ENCODE measurements around the gene GXYLT1. TPM values are rescaled to one million over a fixed set of nuclear protein-coding genes. Genes with fewer than 3 reads are reported as not detected.

Gene GXYLT1
- total and polyA plus RNA-seq, 9 donors, result 3.8 to 15.4 (median 11.7) TPM

DNA sequence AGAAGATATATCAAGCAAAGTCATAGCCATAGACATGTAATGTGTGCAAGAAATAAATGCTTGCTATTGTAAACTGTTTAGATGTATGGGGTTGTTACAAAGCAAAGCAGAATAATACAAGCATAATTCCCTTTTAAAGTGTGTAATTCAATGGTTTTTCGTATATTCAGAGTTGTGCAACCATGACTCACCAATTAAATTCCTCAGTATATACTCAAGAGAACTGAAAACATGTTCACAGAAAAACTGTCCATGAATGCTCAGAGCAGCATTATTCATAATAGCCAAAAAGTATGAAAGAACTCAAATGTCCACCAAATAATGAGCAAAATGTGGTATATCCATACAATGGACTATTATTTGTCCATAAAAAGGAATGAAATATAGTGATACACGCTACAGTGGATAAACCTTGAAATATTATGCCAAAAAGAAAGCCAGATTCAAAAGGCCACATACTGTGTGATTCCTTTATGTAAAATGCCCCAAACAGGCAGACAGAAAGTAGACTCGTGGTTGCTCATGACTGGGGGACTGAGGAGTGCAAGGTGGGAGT is 9.3 kb downstream of the GXYLT1 start:
- intact Hi-C loops (cut with DNase I), result no loop called here
- H3K27ac ChIP-seq, result no peak overlapping the region
- H3K4me1 ChIP-seq (ENCODE audit: insufficient read depth), result peaks cover 1% of the 10 kb centered on the region
- WGBS, 3 donors, result 88 to 94% (median 90%) methylated on average over 3 of the region's 3 CpGs
- no peak overlapping the region for H3K4me3 ChIP-seq
- TF ChIP-seq POLR2A (IDR thresholded peaks at IDR 0.05) (no peak), EP300 (IDR thresholded peaks at IDR 0.05) (no peak)
- TF ChIP-seq, protein P1, sequence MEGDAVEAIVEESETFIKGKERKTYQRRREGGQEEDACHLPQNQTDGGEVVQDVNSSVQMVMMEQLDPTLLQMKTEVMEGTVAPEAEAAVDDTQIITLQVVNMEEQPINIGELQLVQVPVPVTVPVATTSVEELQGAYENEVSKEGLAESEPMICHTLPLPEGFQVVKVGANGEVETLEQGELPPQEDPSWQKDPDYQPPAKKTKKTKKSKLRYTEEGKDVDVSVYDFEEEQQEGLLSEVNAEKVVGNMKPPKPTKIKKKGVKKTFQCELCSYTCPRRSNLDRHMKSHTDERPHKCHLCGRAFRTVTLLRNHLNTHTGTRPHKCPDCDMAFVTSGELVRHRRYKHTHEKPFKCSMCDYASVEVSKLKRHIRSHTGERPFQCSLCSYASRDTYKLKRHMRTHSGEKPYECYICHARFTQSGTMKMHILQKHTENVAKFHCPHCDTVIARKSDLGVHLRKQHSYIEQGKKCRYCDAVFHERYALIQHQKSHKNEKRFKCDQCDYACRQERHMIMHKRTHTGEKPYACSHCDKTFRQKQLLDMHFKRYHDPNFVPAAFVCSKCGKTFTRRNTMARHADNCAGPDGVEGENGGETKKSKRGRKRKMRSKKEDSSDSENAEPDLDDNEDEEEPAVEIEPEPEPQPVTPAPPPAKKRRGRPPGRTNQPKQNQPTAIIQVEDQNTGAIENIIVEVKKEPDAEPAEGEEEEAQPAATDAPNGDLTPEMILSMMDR (IDR thresholded peaks at IDR 0.05), result no peak
- no peak for DNase-seq
- no peaks in the 10 kb centered on the region for H3K9me3 ChIP-seq
- no peaks in the 10 kb centered on the region for H3K36me3 ChIP-seq
- no peaks in the 10 kb centered on the region for H3K27me3 ChIP-seq

DNA sequence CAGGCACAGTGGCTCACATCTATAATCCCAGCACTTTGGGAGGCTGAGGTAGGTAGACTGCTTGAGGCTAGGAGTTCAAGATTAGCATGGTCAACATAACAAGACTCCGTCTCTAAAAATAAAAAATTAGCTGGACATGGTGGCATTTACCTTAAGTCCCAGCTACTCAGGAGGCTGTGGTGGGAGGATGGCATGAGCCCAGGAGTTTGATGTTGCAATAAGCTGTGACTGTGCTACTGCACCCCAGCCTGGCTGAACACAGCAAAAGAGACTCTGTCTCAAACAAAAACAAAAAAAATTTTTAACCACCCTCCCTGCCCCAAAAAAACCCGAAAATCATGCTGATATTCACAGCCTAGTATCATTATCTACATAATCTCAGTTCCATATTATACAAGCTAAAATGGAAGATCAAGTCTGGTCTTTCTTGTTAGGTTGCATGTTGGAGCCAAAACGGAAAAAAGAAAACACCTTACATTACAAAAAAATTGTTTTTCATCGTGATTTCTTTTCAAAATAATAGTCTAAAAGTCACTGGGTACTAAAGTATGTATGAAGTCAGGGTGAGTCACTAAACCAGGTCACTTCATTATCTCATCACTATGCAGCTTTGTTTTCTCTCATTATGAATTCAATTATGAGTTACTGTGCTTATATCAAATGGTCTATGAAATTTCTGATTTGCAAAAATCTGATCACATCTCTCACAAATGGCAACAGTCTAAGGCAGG is 13.8 kb downstream of the GXYLT1 start:
- H3K4me3 ChIP-seq, result no peak overlapping the region
- intact Hi-C loops (cut with DNase I), result loop anchor here in 2 of 4 donors (5.0 kb wide), 1 partner anchor 201 kb away; no protein-coding TSS in a partner anchor

DNA sequence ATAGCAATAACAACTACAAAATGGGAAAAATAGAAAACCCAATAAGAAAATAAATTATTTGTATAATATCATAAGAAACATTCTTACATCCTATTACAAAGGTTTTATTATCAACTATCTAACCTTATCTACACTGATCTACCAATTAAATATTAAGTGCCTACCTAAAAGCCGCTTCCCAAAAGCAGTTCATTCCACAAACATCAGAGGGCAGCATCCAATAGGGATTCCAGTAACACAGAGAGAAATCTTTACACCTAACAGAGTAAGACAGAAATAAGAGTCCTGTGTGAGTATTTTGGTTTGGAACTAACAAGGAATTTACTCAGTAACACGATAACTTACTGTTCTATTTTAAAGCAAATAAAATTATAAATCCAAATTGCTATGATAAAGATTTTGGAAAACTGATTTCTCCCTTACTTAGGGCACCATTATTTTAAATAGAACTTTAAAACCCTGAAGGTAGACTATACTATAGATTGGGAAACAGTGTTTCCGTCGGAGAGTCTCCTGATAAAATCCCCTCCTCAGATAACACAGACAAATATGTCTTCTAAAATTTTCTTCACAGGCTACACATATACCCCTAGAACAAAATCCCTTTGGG is 15.0 kb downstream of the GXYLT1 start:
- Histone ChIP-seq H3K36me3 (no peaks in the 10 kb centered on the region), H3K9me3 (no peaks in the 10 kb centered on the region), H3K4me1 (ENCODE audit: insufficient read depth) (peaks cover 1% of the 10 kb centered on the region), H3K27ac (no peak overlapping the region), H3K27me3 (no peaks in the 10 kb centered on the region), H3K4me3 (no peak overlapping the region)
- TF ChIP-seq EP300 (IDR thresholded peaks at IDR 0.05), result no peak
- TF ChIP-seq, protein P1 (IDR thresholded peaks at IDR 0.05), result peak; percentile 70 to 77 (median 77)
- WGBS, 3 donors, result 15 to 23% (median 18%) methylated on average over 4 of the region's 4 CpGs
- peak in 1 of 5 donors; percentile 34 for DNase-seq
- intact Hi-C loops (cut with DNase I), result loop anchor here in 2 of 4 donors (5.0 kb wide), 1 partner anchor 203 kb away; no protein-coding TSS in a partner anchor

More for the DNA sequence above, 13.8 kb downstream of the GXYLT1 start:
- 27 to 52% (median 39%) methylated on average over 4 of the region's 4 CpGs for WGBS, 3 donors
- H3K27me3 ChIP-seq, result no peaks in the 10 kb centered on the region
- peaks cover 1% of the 10 kb centered on the region for H3K4me1 ChIP-seq (ENCODE audit: insufficient read depth)
- DNase-seq, result peak in 3 of 5 donors; percentile 30 to 59 (median 33)
- H3K27ac ChIP-seq, result no peak overlapping the region
- TF ChIP-seq POLR2A (IDR thresholded peaks at IDR 0.05) (no peak), EP300 (IDR thresholded peaks at IDR 0.05) (no peak)
- TF ChIP-seq, protein P1 (IDR thresholded peaks at IDR 0.05), result no peak
- H3K9me3 ChIP-seq, result no peaks in the 10 kb centered on the region
- H3K36me3 ChIP-seq, result no peaks in the 10 kb centered on the region

DNA sequence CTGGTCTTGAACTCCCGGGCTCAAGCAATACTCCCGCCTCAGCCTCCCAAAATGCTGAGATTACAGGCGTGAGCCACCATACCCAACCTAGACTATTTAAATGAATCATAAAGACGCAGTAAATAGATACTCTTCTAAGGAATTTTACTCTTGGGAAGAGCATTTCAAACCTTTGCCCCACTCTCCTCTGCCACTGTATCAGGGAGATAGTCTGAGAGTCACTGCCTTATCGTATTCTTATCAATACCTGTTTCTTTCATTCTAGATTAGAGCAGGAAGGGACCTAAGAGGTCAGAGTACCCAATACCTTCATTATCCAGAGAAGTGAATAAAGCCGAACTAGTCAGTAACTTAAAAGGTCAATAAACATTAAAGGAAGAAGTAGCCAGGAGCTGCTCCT is 15.8 kb downstream of the GXYLT1 start:
- 86 to 96% (median 93%) methylated on average over 6 of the region's 6 CpGs for WGBS, 3 donors
- intact Hi-C loops (cut with DNase I), result no loop called here
- no peak overlapping the region for H3K4me3 ChIP-seq
- H3K36me3 ChIP-seq, result no peaks in the 10 kb centered on the region
- H3K4me1 ChIP-seq (ENCODE audit: insufficient read depth), result peaks cover 1% of the 10 kb centered on the region
- no peaks in the 10 kb centered on the region for H3K27me3 ChIP-seq
- no peak overlapping the region for H3K27ac ChIP-seq
- TF ChIP-seq, protein P1 (IDR thresholded peaks at IDR 0.05), result no peak
- no peak for TF ChIP-seq POLR2A (IDR thresholded peaks at IDR 0.05)
- TF ChIP-seq EP300 (IDR thresholded peaks at IDR 0.05), result no peak
- no peak for DNase-seq
- H3K9me3 ChIP-seq, result no peaks in the 10 kb centered on the region

Data from ovary (tissue), 9 donors.